ENCODE data around the gene ANKRD11. TPM values are rescaled to one million over a fixed set of nuclear protein-coding genes. Genes with fewer than 3 reads are reported as not detected.

Gene ANKRD11
- total and polyA plus RNA-seq, 7 donors, result 30.6 to 161 (median 42.8) TPM

GRCh38 chr16:89502081-89502843, 11.9 kb upstream of the ANKRD11 start:
- Histone ChIP-seq H3K9me3 (no peaks in the 10 kb centered on the region), H3K27ac (no peak overlapping the region), H3K36me3 (no peaks in the 10 kb centered on the region), H3K4me3 (no peak overlapping the region), H3K27me3 (no peaks in the 10 kb centered on the region), H3K4me1 (peaks cover 0 to 19% (median 13%) of the 10 kb centered on the region in 4 donors)
- intact Hi-C loops (cut with DNase I), result no loop called here
- 24 to 61% methylated on average over 21 of the region's 21 CpGs for WGBS, 2 donors
- no peak for DNase-seq
- TF ChIP-seq POLR2A (IDR thresholded peaks at IDR 0.05) (no peak), POLR2AphosphoS5 (IDR thresholded peaks at IDR 0.05) (no peak), EP300 (IDR thresholded peaks at IDR 0.05) (no peak), CTCF (IDR thresholded peaks at IDR 0.05) (no peak)

- TF ChIP-seq CTCF (IDR thresholded peaks at IDR 0.05) (no peak), EP300 (IDR thresholded peaks at IDR 0.05) (no peak), POLR2AphosphoS5 (IDR thresholded peaks at IDR 0.05) (no peak)
- Histone ChIP-seq H3K27ac (no peak overlapping the region), H3K9me3 (no peaks in the 10 kb centered on the region), H3K36me3 (no peaks in the 10 kb centered on the region), H3K27me3 (no peaks in the 10 kb centered on the region), H3K4me1 (no peaks in the 10 kb centered on the region), H3K4me3 (no peak overlapping the region)
- 96 to 99% methylated on average over 3 of the region's 3 CpGs for WGBS, 2 donors
- intact Hi-C loops (cut with DNase I), result no loop called here
- DNase-seq, result no peak
Observed at GRCh38 chr16:89499767-89500166, 9.4 kb upstream of the ANKRD11 start.

- DNase-seq, result peak; percentile 84
- no peaks in the 10 kb centered on the region for H3K9me3 ChIP-seq
- TF ChIP-seq POLR2AphosphoS5 (IDR thresholded peaks at IDR 0.05) (peak in 1 of 4 donors; percentile 42), POLR2A (IDR thresholded peaks at IDR 0.05) (no peak), CTCF (IDR thresholded peaks at IDR 0.05) (no peak), EP300 (IDR thresholded peaks at IDR 0.05) (no peak)
- 40 to 78% methylated on average over 10 of the region's 10 CpGs for whole genome bisulfite sequencing, 2 donors
- intact Hi-C loops (cut with DNase I), result no loop called here
- H3K4me1 ChIP-seq, result no peaks in the 10 kb centered on the region
- no peak overlapping the region for H3K27ac ChIP-seq
- no peaks in the 10 kb centered on the region for H3K27me3 ChIP-seq
- no peak overlapping the region for H3K4me3 ChIP-seq
- H3K36me3 ChIP-seq, result no peaks in the 10 kb centered on the region
Observed at GRCh38 chr16:89498839-89499238, 8.5 kb upstream of the ANKRD11 start.

GRCh38 chr16:89495121-89495520, 4.8 kb upstream of the ANKRD11 start:
- WGBS, 2 donors, result 77 to 80% methylated on average over 3 of the region's 3 CpGs
- intact Hi-C loops (cut with DNase I), result no loop called here
- H3K9me3 ChIP-seq, result no peaks in the 10 kb centered on the region
- H3K27me3 ChIP-seq, result no peaks in the 10 kb centered on the region
- no peak for DNase-seq
- H3K27ac ChIP-seq, result no peak overlapping the region
- H3K36me3 ChIP-seq, result no peaks in the 10 kb centered on the region
- TF ChIP-seq EP300 (IDR thresholded peaks at IDR 0.05) (no peak), CTCF (IDR thresholded peaks at IDR 0.05) (no peak), POLR2AphosphoS5 (IDR thresholded peaks at IDR 0.05) (no peak), POLR2A (IDR thresholded peaks at IDR 0.05) (no peak)
- peaks cover 0 to 19% (median 12%) of the 10 kb centered on the region in 4 donors for H3K4me1 ChIP-seq
- no peak overlapping the region for H3K4me3 ChIP-seq
